BE2C (cell line): ENCODE data around the gene MSL3.

Experiments
- DNase-seq: peaks from one replicate; pipeline ENCODE4 v3.0.0-alpha.2; 2020
- H3K27me3 ChIP-seq: fragments of 250-450 bp; sonication (Bioruptor Pico); 2 replicates; pipeline ENCODE4 v1.5.1; 2020; ENCODE audit warnings: mild to moderate bottlenecking
- H3K36me3 ChIP-seq: fragments of 250-450 bp; sonication (Bioruptor Pico); 2 replicates; pipeline ENCODE4 v1.5.1; 2020; ENCODE audit warnings: mild to moderate bottlenecking
- H3K4me1 ChIP-seq: fragments of 250-450 bp; sonication (Bioruptor Pico); 2 replicates; pipeline ENCODE4 v1.5.1; 2020
- H3K4me3 ChIP-seq: 2 replicates; pipeline ENCODE4 v1.5.1; 2011; ENCODE audit warnings: low read depth, low read length
- H3K9me3 ChIP-seq: fragments of 250-450 bp; sonication (Bioruptor Pico); 2 replicates; pipeline ENCODE4 v1.5.1; 2020
- TF ChIP-seq, protein P1 (sequence below): IDR thresholded peaks from 2 replicates; pipeline ENCODE4 v1.5.1; 2012; ENCODE audit warnings: mild to moderate bottlenecking, low read depth, low read length

Gene MSL3

DNA sequence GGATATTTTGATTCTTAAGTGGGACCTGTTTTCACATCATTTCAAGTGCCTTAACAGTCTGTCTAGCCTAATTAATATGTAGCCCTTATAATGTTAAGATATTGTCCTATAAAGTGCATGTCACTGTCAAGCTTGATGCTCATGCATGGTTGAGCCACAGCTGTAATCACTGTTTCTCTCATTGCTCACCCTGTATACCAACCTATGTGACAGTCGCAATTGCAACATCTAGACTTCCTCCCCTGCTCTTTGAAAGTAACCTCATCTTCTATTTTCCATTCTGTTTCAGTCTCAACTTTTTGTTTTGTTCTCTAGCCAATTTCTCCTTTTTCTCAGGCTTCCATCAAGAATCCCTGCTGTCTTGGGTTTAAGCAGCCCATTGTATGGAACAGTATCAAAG is 24.4 kb upstream of the MSL3 start:
- no peaks in the 10 kb centered on the region for H3K4me1 ChIP-seq
- no peak for DNase-seq
- TF ChIP-seq, protein P1, sequence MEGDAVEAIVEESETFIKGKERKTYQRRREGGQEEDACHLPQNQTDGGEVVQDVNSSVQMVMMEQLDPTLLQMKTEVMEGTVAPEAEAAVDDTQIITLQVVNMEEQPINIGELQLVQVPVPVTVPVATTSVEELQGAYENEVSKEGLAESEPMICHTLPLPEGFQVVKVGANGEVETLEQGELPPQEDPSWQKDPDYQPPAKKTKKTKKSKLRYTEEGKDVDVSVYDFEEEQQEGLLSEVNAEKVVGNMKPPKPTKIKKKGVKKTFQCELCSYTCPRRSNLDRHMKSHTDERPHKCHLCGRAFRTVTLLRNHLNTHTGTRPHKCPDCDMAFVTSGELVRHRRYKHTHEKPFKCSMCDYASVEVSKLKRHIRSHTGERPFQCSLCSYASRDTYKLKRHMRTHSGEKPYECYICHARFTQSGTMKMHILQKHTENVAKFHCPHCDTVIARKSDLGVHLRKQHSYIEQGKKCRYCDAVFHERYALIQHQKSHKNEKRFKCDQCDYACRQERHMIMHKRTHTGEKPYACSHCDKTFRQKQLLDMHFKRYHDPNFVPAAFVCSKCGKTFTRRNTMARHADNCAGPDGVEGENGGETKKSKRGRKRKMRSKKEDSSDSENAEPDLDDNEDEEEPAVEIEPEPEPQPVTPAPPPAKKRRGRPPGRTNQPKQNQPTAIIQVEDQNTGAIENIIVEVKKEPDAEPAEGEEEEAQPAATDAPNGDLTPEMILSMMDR, result no peak

DNA sequence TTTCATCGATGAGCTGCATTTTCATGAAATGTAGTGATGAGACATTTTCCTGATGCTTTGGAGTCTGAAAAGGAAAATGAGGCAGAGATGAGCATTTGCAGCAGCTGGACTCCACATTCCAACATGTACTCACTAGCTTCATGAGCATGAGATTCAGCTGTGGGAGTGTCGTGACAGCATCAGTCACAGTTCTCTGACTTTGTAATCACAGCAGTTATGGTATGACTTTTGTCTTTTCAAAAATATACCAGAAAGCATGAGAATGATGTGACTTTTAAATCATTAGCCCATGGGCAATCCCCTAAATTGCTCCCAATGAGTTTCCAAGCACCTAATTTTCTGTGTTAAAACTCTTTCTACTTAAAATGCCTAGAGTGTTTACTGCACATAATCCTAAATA is 18.3 kb upstream of the MSL3 start:
- TF ChIP-seq, protein P1, result no peak

More for the DNA sequence above, 24.4 kb upstream of the MSL3 start:
- no peak overlapping the region for H3K4me3 ChIP-seq
- H3K36me3 ChIP-seq, result no peaks in the 10 kb centered on the region
- H3K27me3 ChIP-seq, result no peaks in the 10 kb centered on the region
- no peaks in the 10 kb centered on the region for H3K9me3 ChIP-seq

DNA sequence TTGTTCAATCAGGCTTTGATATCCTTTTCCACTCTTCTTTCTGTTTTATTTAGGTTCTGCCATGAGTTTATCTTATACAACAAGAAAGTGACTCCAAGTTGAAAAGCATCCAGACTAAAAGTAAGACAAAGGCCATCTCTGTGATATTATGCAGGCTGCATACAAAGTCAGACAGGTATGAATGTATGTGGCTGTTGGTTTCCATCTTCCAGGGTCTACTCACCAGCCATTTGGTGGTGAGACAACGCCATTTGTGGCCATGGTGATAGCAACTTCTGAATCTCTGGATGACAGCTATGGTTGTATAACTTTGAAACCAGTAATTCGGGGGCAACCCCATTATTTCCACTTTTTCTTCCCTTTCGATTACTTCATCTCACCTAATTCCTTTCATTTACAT is 17.2 kb upstream of the MSL3 start:
- Histone ChIP-seq H3K9me3 (no peaks in the 10 kb centered on the region), H3K36me3 (no peaks in the 10 kb centered on the region), H3K27me3 (no peaks in the 10 kb centered on the region), H3K4me3 (no peak overlapping the region), H3K4me1 (no peaks in the 10 kb centered on the region)
- DNase-seq, result no peak
- TF ChIP-seq, protein P1, result no peak

More for the DNA sequence above, 18.3 kb upstream of the MSL3 start:
- Histone ChIP-seq H3K36me3 (no peaks in the 10 kb centered on the region), H3K4me3 (no peak overlapping the region), H3K27me3 (no peaks in the 10 kb centered on the region), H3K9me3 (no peaks in the 10 kb centered on the region), H3K4me1 (no peaks in the 10 kb centered on the region)
- no peak for DNase-seq

DNA sequence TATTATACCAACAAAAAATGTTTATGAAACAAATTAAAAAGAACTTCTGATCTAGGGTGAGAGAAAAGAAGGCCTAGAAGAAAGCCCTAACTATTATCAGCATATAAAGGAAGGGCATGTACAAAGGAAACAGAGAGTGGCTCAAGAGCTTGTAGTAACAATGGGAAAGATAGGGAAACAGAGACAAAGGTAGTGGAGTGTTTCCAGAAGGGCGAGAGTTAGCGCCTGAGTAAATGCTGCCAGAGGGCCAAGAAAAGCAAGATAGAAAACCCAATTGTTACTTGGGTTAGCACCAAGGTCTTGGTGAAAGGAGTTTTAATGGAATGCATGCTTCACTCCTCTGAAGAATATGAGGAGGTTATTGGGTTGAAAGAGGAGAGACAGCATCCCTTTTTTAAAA is 16.5 kb upstream of the MSL3 start:
- TF ChIP-seq, protein P1, result no peak
- Histone ChIP-seq H3K4me1 (no peaks in the 10 kb centered on the region), H3K36me3 (no peaks in the 10 kb centered on the region), H3K27me3 (no peaks in the 10 kb centered on the region), H3K4me3 (no peak overlapping the region), H3K9me3 (no peaks in the 10 kb centered on the region)
- DNase-seq, result no peak

DNA sequence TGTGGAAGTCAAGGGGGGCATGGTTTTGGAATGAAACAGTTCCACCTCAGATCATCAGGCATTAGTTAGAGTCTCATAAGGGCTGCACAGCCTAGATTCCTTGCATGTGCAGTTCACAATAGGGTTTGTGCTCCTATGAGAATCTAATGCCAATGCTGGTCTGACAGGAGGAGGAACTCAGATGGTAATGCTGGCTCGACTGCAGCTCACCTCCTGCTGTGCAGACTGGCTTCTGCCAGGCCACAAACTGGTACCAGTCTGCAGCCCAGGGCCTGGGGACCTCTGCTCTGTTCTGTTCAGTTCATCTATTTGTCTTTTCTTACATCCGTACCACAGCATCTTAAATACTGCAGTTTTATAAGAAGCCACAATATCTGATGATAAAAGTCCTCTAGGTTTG is 12.2 kb upstream of the MSL3 start:
- TF ChIP-seq, protein P1, result no peak
- no peaks in the 10 kb centered on the region for H3K9me3 ChIP-seq
- H3K4me3 ChIP-seq, result no peak overlapping the region
- H3K4me1 ChIP-seq, result no peaks in the 10 kb centered on the region
- no peaks in the 10 kb centered on the region for H3K36me3 ChIP-seq
- no peak for DNase-seq
- H3K27me3 ChIP-seq, result no peaks in the 10 kb centered on the region

DNA sequence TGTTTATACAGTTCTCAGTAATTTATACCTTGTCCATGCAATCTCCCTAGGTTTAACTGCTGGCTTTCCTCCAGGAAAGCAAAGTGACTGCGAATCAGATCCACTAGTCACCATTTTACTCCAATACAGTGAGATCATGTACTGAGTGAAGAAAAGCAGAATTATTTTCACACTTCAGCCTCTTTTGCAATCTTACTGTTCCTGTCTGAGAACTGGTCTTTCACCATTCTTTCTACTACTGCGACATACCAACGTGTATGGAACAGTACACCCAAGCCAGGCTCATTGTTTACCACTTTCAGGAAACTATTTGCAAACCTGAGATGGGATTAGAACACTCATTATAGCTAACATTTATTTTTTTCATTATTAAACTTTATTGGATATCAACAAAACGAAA is 8.0 kb upstream of the MSL3 start:
- DNase-seq, result no peak
- H3K36me3 ChIP-seq, result no peaks in the 10 kb centered on the region
- no peaks in the 10 kb centered on the region for H3K4me1 ChIP-seq
- no peaks in the 10 kb centered on the region for H3K9me3 ChIP-seq
- TF ChIP-seq, protein P1, result no peak
- no peaks in the 10 kb centered on the region for H3K27me3 ChIP-seq
- H3K4me3 ChIP-seq, result no peak overlapping the region
